Neural progenitor cell (in vitro differentiated cells): ENCODE data around the gene IFIT5. TPM values are rescaled to one million over a fixed set of nuclear protein-coding genes. Genes with fewer than 3 reads are reported as not detected.

Source experiments
- DNase-seq: peaks from one replicate; pipeline ENCODE4 v3.0.0-alpha.2; 2016; ENCODE audit warnings: low spot score
- H2AFZ ChIP-seq: fragments of 200-600 bp; sonication (generic); replicated peaks from 2 replicates; pipeline ENCODE4 v1.6.1; 2016; ENCODE audit warnings: antibody characterized with exemption
- H3F3A ChIP-seq: fragments of 200-600 bp; sonication (generic); 2 replicates; pipeline ENCODE4 v1.6.1; 2016; ENCODE audit warnings: antibody characterized with exemption, low read depth
- H3K27ac ChIP-seq: fragments of 200-600 bp; sonication (generic); 2 replicates; pipeline ENCODE4 v1.5.1; 2016; ENCODE audit warnings: mild to moderate bottlenecking
- H3K27me3 ChIP-seq: fragments of 200-600 bp; sonication (generic); 2 replicates; pipeline ENCODE4 v1.6.1; 2016; ENCODE audit warnings: mild to moderate bottlenecking, moderate library complexity
- H3K36me3 ChIP-seq: fragments of 200-600 bp; sonication (generic); 2 replicates; pipeline ENCODE4 v1.5.1; 2016
- H3K4me1 ChIP-seq: fragments of 200-600 bp; sonication (generic); 2 replicates; pipeline ENCODE4 v1.6.1; 2016; ENCODE audit warnings: mixed run types
- H3K4me2 ChIP-seq: fragments of 200-600 bp; sonication (generic); 2 replicates; pipeline ENCODE4 v1.6.1; 2016
- H3K4me3 ChIP-seq: fragments of 200-600 bp; sonication (generic); 2 replicates; pipeline ENCODE4 v1.5.1; 2016
- H3K79me2 ChIP-seq: fragments of 200-600 bp; sonication (generic); 2 replicates; pipeline ENCODE4 v1.6.1; 2016; ENCODE audit warnings: low read depth
- H3K9ac ChIP-seq: fragments of 200-600 bp; sonication (generic); 2 replicates; pipeline ENCODE4 v1.6.1; 2016
- H3K9me3 ChIP-seq: fragments of 200-600 bp; sonication (generic); 2 replicates; pipeline ENCODE4 v1.5.1; 2016; ENCODE audit warnings: low read depth
- H4K20me1 ChIP-seq: fragments of 200-600 bp; sonication (generic); 2 replicates; pipeline ENCODE4 v1.6.1; 2016; ENCODE audit warnings: low read depth
- H3K27ac Mint-ChIP-seq: 3 replicates; pipeline ENCODE4 v1.8.0; 2021; ENCODE audit warnings: mixed read lengths
- H3K27me3 Mint-ChIP-seq: 2 replicates; pipeline ENCODE4 v1.8.0; 2022; ENCODE audit warnings: low read depth, mild to moderate bottlenecking, inconsistent platforms, moderate library complexity, mixed read lengths; ENCODE audit not compliant: insufficient read depth
- H3K36me3 Mint-ChIP-seq: 3 replicates; pipeline ENCODE4 v1.8.0; 2021; ENCODE audit warnings: mixed read lengths
- H3K4me1 Mint-ChIP-seq: 3 replicates; pipeline ENCODE4 v1.8.0; 2021; ENCODE audit warnings: mixed read lengths
- H3K4me3 Mint-ChIP-seq: 3 replicates; pipeline ENCODE4 v1.8.0; 2021; ENCODE audit warnings: mild to moderate bottlenecking, moderate library complexity, mixed read lengths
- H3K9me3 Mint-ChIP-seq: 3 replicates; pipeline ENCODE4 v1.8.0; 2020; ENCODE audit warnings: mixed read lengths
- CTCF ChIP-seq: fragments of 200-600 bp; sonication (generic); IDR thresholded peaks from 2 replicates; pipeline ENCODE4 v1.5.1; 2017; ENCODE audit warnings: antibody characterized with exemption, mild to moderate bottlenecking
- EZH2 ChIP-seq: fragments of 200-600 bp; sonication (generic); IDR thresholded peaks from 2 replicates; pipeline ENCODE4 v1.6.1; 2017; ENCODE audit warnings: antibody characterized with exemption, mild to moderate bottlenecking, moderate library complexity
- EZH2phosphoT487 ChIP-seq: fragments of 200-600 bp; sonication (generic); IDR thresholded peaks from 2 replicates; pipeline ENCODE4 v1.6.1; 2017; ENCODE audit warnings: antibody characterized with exemption
- total RNA-seq: library from RNA; depleted of rRNA; stranded (reverse); fragments of >200 nt; gene quantifications from 2 replicates; pipeline ENCODE4 v1.2.3, GENCODE V29; 2015; ENCODE audit warnings: low replicate concordance

The IFIT5 gene
- total RNA-seq, 1 donor from 2014 or later = 7.0 TPM

GRCh38 chr10:89391907-89392756 lies 22.2 kb upstream of the IFIT5 start, which contains the start of gene IFIT1:
Gene IFIT1 (plus strand): TSS chr10:89392623. CDS start chr10:89392713, 90 bp downstream.
- Histone ChIP-seq H3K27me3 (no peaks in the 10 kb centered on the region), H3K9ac (no peak within 1 kb of the TSS), H3K36me3 (no peaks in the 10 kb centered on the region), H3K4me2 (peak within 1 kb of the TSS; percentile 78), H3K9me3 (no peaks in the 10 kb centered on the region), H3F3A (no peaks in the 10 kb centered on the region), H2AFZ (peak within 1 kb of the TSS; percentile 97), H4K20me1 (no peaks in the 10 kb centered on the region), H3K4me1 (peaks cover 10% of the 10 kb centered on the region), H3K79me2 (no peaks in the 10 kb centered on the region), H3K4me3 (peak within 1 kb of the TSS; percentile 45), H3K27ac (no peak within 1 kb of the TSS)
- TF ChIP-seq EZH2 = no peak
- no peak for TF ChIP-seq CTCF
- no peak for TF ChIP-seq EZH2phosphoT487
- peak within 1 kb of the TSS; percentile 83 for H3K4me3 Mint-ChIP-seq
- H3K4me1 Mint-ChIP-seq = peaks cover 12% of the 10 kb centered on the region
- no peaks in the 10 kb centered on the region for H3K36me3 Mint-ChIP-seq
- peak; percentile 60 for DNase-seq
- no peaks in the 10 kb centered on the region for H3K27me3 Mint-ChIP-seq
- peaks cover 2% of the 10 kb centered on the region for H3K9me3 Mint-ChIP-seq
- H3K27ac Mint-ChIP-seq = peak within 1 kb of the TSS; percentile 51

- DNase-seq = no peak
- Histone ChIP-seq H4K20me1 (no peaks in the 10 kb centered on the region), H3F3A (no peaks in the 10 kb centered on the region), H3K27ac (no peak overlapping the region), H3K4me2 (peak overlapping the region; percentile 78), H3K27me3 (no peaks in the 10 kb centered on the region), H3K9me3 (peaks cover 7% of the 10 kb centered on the region), H3K9ac (no peak overlapping the region), H2AFZ (peak overlapping the region; percentile 97), H3K36me3 (no peaks in the 10 kb centered on the region), H3K4me3 (peak overlapping the region; percentile 45), H3K4me1 (peaks cover 10% of the 10 kb centered on the region), H3K79me2 (no peaks in the 10 kb centered on the region)
- peaks cover 12% of the 10 kb centered on the region for H3K4me1 Mint-ChIP-seq
- no peak overlapping the region for H3K27ac Mint-ChIP-seq
- H3K4me3 Mint-ChIP-seq = peak overlapping the region; percentile 83
- peaks cover 2% of the 10 kb centered on the region for H3K27me3 Mint-ChIP-seq
- no peaks in the 10 kb centered on the region for H3K36me3 Mint-ChIP-seq
- H3K9me3 Mint-ChIP-seq = peaks cover 4% of the 10 kb centered on the region
- TF ChIP-seq EZH2phosphoT487 (no peak), EZH2 (no peak)
These were observed 21.4 kb upstream of the IFIT5 start for GRCh38 chr10:89392974-89393373.

GRCh38 chr10:89393898-89394297 lies 20.5 kb upstream of the IFIT5 start:
- H3K27me3 Mint-ChIP-seq = peaks cover 2% of the 10 kb centered on the region

More at GRCh38 chr10:89393898-89394297, 20.5 kb upstream of the IFIT5 start:
- no peak overlapping the region for H3K27ac Mint-ChIP-seq
- Histone ChIP-seq H3K27me3 (no peaks in the 10 kb centered on the region), H3K9ac (no peak overlapping the region), H3K9me3 (peaks cover 8% of the 10 kb centered on the region), H3K27ac (no peak overlapping the region), H3K4me3 (no peak overlapping the region), H4K20me1 (no peaks in the 10 kb centered on the region), H3K4me1 (peaks cover 10% of the 10 kb centered on the region), H3F3A (no peaks in the 10 kb centered on the region), H3K4me2 (no peak overlapping the region), H2AFZ (no peak overlapping the region), H3K79me2 (no peaks in the 10 kb centered on the region), H3K36me3 (no peaks in the 10 kb centered on the region)
- no peak overlapping the region for H3K4me3 Mint-ChIP-seq
- no peak for TF ChIP-seq CTCF
- TF ChIP-seq EZH2phosphoT487 = no peak
- TF ChIP-seq EZH2 = no peak
- no peaks in the 10 kb centered on the region for H3K36me3 Mint-ChIP-seq
- no peak for DNase-seq
- peaks cover 11% of the 10 kb centered on the region for H3K9me3 Mint-ChIP-seq
- peaks cover 12% of the 10 kb centered on the region for H3K4me1 Mint-ChIP-seq
